ENCODE measurements around the gene GRM1. TPM values are rescaled to one million over a fixed set of nuclear protein-coding genes. Genes with fewer than 3 reads are reported as not detected.

GRM1 gene
- total RNA-seq, 4 donors from 2014 or later: 0.10 TPM; not detected in 3

DNA sequence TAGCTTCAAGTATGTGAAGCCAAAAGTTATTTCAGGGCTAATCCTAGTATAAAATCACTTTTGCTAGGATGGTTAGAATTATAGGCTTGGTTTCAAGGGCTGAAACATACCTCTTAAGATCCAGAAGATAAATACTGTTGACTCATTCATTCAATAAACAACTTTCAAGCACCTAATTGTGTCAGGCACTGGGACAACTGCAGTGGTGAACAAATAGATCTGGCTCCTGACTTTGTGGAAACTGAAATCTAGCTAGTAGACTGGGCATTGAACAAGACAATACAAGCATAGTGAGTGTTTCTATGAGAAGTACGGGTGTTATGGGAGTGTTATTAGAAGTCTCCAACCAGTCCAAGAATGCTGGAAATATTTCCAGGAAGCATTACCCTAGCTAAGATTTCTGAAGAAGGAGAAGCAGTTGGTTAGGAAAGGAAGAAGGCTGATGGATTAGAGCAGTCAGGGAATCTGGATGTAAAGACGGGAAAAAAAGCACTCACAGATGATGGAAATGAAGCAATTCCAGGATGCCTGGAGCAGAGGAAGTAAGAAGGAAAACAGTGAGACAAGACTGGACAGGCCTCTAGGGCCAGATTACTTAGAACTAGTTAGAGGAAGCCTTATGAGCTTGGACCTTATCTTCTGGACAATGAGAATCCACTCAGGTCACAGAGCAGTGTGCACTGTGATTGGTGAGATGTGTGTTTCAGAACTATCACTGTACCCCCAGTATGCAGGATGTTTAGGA lies 382.2 kb downstream of the GRM1 start:
- 59 to 63% methylated on average over 2 of the region's 2 CpGs for WGBS, 2 donors
- H3K4me3 ChIP-seq (ENCODE audit: low read depth, poor library complexity, severe bottlenecking): no peak overlapping the region
- no peak for DNase-seq (ENCODE audit: low spot score in 2 of 2)
- TF ChIP-seq, protein P1, sequence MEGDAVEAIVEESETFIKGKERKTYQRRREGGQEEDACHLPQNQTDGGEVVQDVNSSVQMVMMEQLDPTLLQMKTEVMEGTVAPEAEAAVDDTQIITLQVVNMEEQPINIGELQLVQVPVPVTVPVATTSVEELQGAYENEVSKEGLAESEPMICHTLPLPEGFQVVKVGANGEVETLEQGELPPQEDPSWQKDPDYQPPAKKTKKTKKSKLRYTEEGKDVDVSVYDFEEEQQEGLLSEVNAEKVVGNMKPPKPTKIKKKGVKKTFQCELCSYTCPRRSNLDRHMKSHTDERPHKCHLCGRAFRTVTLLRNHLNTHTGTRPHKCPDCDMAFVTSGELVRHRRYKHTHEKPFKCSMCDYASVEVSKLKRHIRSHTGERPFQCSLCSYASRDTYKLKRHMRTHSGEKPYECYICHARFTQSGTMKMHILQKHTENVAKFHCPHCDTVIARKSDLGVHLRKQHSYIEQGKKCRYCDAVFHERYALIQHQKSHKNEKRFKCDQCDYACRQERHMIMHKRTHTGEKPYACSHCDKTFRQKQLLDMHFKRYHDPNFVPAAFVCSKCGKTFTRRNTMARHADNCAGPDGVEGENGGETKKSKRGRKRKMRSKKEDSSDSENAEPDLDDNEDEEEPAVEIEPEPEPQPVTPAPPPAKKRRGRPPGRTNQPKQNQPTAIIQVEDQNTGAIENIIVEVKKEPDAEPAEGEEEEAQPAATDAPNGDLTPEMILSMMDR (IDR thresholded peaks at IDR 0.05): no peak
- no peak for TF ChIP-seq POLR2A (IDR thresholded peaks at IDR 0.05)
- intact Hi-C loops (cut with DNase I; ENCODE audit: low total_unique reads): no loop called here

- no peak for DNase-seq (ENCODE audit: low spot score in 2 of 2)
- no peak overlapping the region for H3K4me3 ChIP-seq (ENCODE audit: low read depth, poor library complexity, severe bottlenecking)
- 79% methylated on average over 5 of the region's 5 CpGs for WGBS, 2 donors
- no peak for TF ChIP-seq POLR2A (IDR thresholded peaks at IDR 0.05)
- TF ChIP-seq, protein P1 (IDR thresholded peaks at IDR 0.05): no peak
- intact Hi-C loops (cut with DNase I; ENCODE audit: low total_unique reads): no loop called here
Measured at GRCh38 chr6:146419576-146419975, 390.7 kb downstream of the GRM1 start.

GRCh38 chr6:146420255-146420654 lies 391.4 kb downstream of the GRM1 start:
- DNase-seq (ENCODE audit: low spot score in 2 of 2): no peak
- WGBS, 2 donors: 75% methylated on average over 3 of the region's 3 CpGs
- intact Hi-C loops (cut with DNase I; ENCODE audit: low total_unique reads): no loop called here
- no peak for TF ChIP-seq POLR2A (IDR thresholded peaks at IDR 0.05)
- no peak overlapping the region for H3K4me3 ChIP-seq (ENCODE audit: low read depth, poor library complexity, severe bottlenecking)

DNA sequence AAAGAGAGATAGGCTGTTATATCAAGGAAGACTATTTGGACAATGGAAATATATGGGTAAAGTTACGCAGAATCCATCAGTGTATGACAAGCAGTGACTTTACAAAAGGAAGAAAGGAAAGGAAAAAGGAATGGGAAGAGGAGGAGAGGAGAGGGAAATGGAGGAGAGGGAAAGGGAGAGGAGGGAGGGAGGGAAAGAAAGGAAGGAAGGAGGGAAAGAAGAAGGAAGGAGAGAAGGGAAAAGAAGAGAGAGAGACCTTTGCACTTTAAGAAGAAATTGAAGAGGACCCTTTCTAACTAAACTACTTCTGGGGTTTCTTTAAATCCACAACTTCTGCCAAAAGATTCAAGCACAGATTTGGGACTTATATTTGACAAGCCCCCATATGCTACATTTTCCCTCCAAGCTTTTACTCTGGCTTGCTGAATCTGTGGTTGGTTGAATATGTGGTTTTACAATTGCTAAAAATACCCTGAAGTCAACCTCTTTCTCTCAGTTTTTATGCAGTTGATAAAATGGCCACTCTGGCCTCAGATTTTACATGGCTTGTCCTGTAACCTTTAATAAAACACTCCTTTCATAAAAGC lies 394.0 kb downstream of the GRM1 start:
- 86 to 100% methylated on average over 1 of the region's 1 CpG for WGBS, 2 donors
- no peak for DNase-seq (ENCODE audit: low spot score in 2 of 2)
- no peak for TF ChIP-seq POLR2A (IDR thresholded peaks at IDR 0.05)
- TF ChIP-seq, protein P1 (IDR thresholded peaks at IDR 0.05): no peak
- no peak overlapping the region for H3K4me3 ChIP-seq (ENCODE audit: low read depth, poor library complexity, severe bottlenecking)
- intact Hi-C loops (cut with DNase I; ENCODE audit: low total_unique reads): no loop called here

GRCh38 chr6:146423452-146423851 lies 394.6 kb downstream of the GRM1 start:
- H3K4me3 ChIP-seq (ENCODE audit: low read depth, poor library complexity, severe bottlenecking): no peak overlapping the region
- intact Hi-C loops (cut with DNase I; ENCODE audit: low total_unique reads): no loop called here
- TF ChIP-seq, protein P1 (IDR thresholded peaks at IDR 0.05): no peak
- TF ChIP-seq POLR2A (IDR thresholded peaks at IDR 0.05): no peak
- 60 to 77% methylated on average over 6 of the region's 6 CpGs for WGBS, 2 donors
- DNase-seq (ENCODE audit: low spot score in 2 of 2): no peak

- H3K4me3 ChIP-seq (ENCODE audit: low read depth, poor library complexity, severe bottlenecking): no peak overlapping the region
- no peak for DNase-seq (ENCODE audit: low spot score in 2 of 2)
- 46 to 66% methylated on average over 7 of the region's 7 CpGs for WGBS, 2 donors
- intact Hi-C loops (cut with DNase I; ENCODE audit: low total_unique reads): no loop called here
- TF ChIP-seq, protein P1 (IDR thresholded peaks at IDR 0.05): no peak
Measured at GRCh38 chr6:146426516-146426915, 397.7 kb downstream of the GRM1 start.

Measured in lower leg skin (tissue), 4 donors.